Measurements from ENCODE around the gene LDLRAP1.

GRCh38 chr1:25594971-25595370 lies 51.6 kb downstream of the LDLRAP1 start:
- TF ChIP-seq CTCF (conservative IDR thresholded peaks at IDR 0.05; ENCODE audit: low read depth in 2 of 2) (no peak), EZH2 (IDR thresholded peaks at IDR 0.05; ENCODE audit: low read depth, unreplicated experiment) (no peak), POLR2AphosphoS5 (IDR thresholded peaks at IDR 0.05; ENCODE audit: low read depth) (no peak), ETS1 (IDR thresholded peaks at IDR 0.05) (no peak), REST (IDR thresholded peaks at IDR 0.05; ENCODE audit: unreplicated experiment) (no peak), ZNF114 (CRISPR knock-in tag; IDR thresholded peaks at IDR 0.05) (no peak), CREB1 (CRISPR knock-in tag; IDR thresholded peaks at IDR 0.05; ENCODE audit: low read depth) (no peak), NANOG (IDR thresholded peaks at IDR 0.05; ENCODE audit: borderline replicate concordance) (no peak), EZH2phosphoT487 (IDR thresholded peaks at IDR 0.05; ENCODE audit: unreplicated experiment) (no peak)

Data from GM23338 (cell line).